ENCODE data around the gene RAF1. TPM values are rescaled to one million over a fixed set of nuclear protein-coding genes. Genes with fewer than 3 reads are reported as not detected.

The RAF1 gene
- total and polyA plus RNA-seq, 2 of the 8 experiments (the other 6 are each of a cell fraction or from before 2014, with no cell fraction given): 103 to 118 TPM

DNA sequence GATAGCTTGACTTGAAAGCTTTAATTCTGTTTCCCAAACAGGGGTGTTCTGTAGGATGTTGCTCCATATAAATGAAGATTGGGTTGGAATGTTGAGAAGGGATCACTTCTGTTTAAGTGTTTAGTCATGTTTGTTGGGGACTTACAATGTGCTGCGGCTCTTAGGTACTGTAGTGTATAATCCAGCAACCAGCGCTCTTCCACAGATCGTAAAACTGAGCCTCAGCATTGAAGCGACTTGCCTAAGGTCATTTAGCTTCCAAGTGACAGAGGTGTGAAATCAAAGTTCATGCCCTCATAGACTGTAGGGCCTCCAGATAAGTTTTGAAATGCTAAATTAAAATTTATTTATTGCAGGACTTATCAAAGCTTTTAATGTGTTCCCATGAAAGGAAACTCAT, 105.2 kb downstream of the RAF1 start:
- Histone ChIP-seq H3K79me1 (ENCODE audit: low read depth, low read length) (peaks cover 6% of the 10 kb centered on the region; the same call in 1 of the 2 replicates), H2BK5ac (ENCODE audit: low read depth, low read length) (no peak overlapping the region), H2AK5ac (ENCODE audit: low read depth, low read length) (no peak overlapping the region), H3K18ac (ENCODE audit: extremely low read depth, low read length) (no peak overlapping the region), H3K9ac (replicated peaks in 1 of 4; ENCODE audit: extremely low read depth in 1 of 4, low read depth in 3 of 4, low read length in 3 of 4) (peak overlapping the region in 1 of 4 experiments; percentile 57; a peak in 1 of 7 replicates), H3K27ac (ENCODE audit: low read depth, low read length) (no peak overlapping the region), H3K4ac (replicated peaks; ENCODE audit: insufficient read length, low read depth, low read length) (no peak overlapping the region), H3K4me3 (ENCODE audit: extremely low read depth in 1 of 4, insufficient read depth in 2 of 4, low read depth in 3 of 4, low read length in 4 of 4) (peak overlapping the region in 1 of 4 experiments; percentile 95; a peak in 2 of 8 replicates), H4K20me1 (replicated peaks in 1 of 2; ENCODE audit: control insufficient read depth in 1 of 2, insufficient read depth in 2 of 2, low read length in 2 of 2) (peaks cover 4 to 25% of the 10 kb centered on the region in 2 experiments), H2BK120ac (replicated peaks; ENCODE audit: low read depth, low read length) (no peak overlapping the region), H4K8ac (ENCODE audit: extremely low read depth, insufficient read depth, low read length) (no peak overlapping the region), H3K23ac (ENCODE audit: insufficient read length) (no peak overlapping the region), H4K91ac (replicated peaks; ENCODE audit: insufficient read length, low read length) (no peak overlapping the region), H2BK12ac (ENCODE audit: low read depth, low read length) (no peak overlapping the region), H3K36me3 (ENCODE audit: control insufficient read depth in 2 of 4, insufficient read depth in 4 of 4, low read length in 3 of 4) (no peaks in the 10 kb centered on the region), H3K4me2 (ENCODE audit: insufficient read depth in 1 of 2, low read depth in 2 of 2, low read length in 2 of 2) (peak overlapping the region; percentile 75 to 84; a peak in 3 of 4 replicates), H2AFZ (ENCODE audit: low read length) (no peak overlapping the region), H3K79me2 (ENCODE audit: control insufficient read depth in 1 of 2, insufficient read depth in 2 of 2, low read length in 2 of 2) (peaks cover 21 to 62% of the 10 kb centered on the region in 2 experiments), H2BK20ac (ENCODE audit: low read length) (no peak overlapping the region), H3K14ac (ENCODE audit: insufficient read length) (no peak overlapping the region), H3K56ac (replicated peaks; ENCODE audit: insufficient read length, low read depth, low read length) (no peak overlapping the region), H4K5ac (ENCODE audit: insufficient read length, low read depth, low read length) (no peak overlapping the region), H3K4me1 (replicated peaks in 1 of 4; ENCODE audit: control insufficient read depth in 3 of 4, insufficient read depth in 4 of 4, low read length in 3 of 4) (peaks cover 0 to 9% (median 4%) of the 10 kb centered on the region in 4 experiments; a peak in 4 of 7 replicates), H3K27me3 (replicated peaks in 1 of 4; ENCODE audit: control insufficient read depth in 3 of 4, extremely low read depth in 1 of 4, insufficient read depth in 3 of 4, low read length in 3 of 4) (no peaks in the 10 kb centered on the region), H3K9me3 (ENCODE audit: insufficient read depth in 2 of 2, low read depth in 1 of 2, low read length in 1 of 2) (no peaks in the 10 kb centered on the region), H2BK15ac (ENCODE audit: low read length) (no peak overlapping the region), H3K23me2 (ENCODE audit: low read depth, low read length) (peaks cover 7% of the 10 kb centered on the region)
- DNase-seq (ENCODE audit: low read depth in 1 of 2, low spot score in 2 of 2) (no peak), FAIRE-seq (no peak)
- POLR2A ChIA-PET (ENCODE audit: partially characterized antibody): interaction anchor here (0.6 to 3.5 kb wide), 4 partner anchors 14 to 1807 kb away, joined by 3 to 21 read pairs (median 5); partner anchors contain the start of genes MKRN2OS and TSEN2
- WGBS, 2 experiments (ENCODE audit: extremely low coverage in 1 of 2, insufficient coverage in 1 of 2, insufficient read length in 1 of 2, insufficient replicate concordance in 2 of 2, low coverage in 1 of 2, low lambda C conversion rate in 2 of 2, missing lambda C conversion rate in 1 of 2): 89% methylated on average over 4 of the region's 4 CpGs; no CpG with 5 or more reads in 1 of the 2 experiments
- CTCF ChIA-PET (ENCODE audit: partially characterized antibody): interaction anchor here (0.9 to 3.4 kb wide), 6 partner anchors 17 to 125 kb away, joined by 3 to 12 read pairs (median 3); partner anchors contain the start of gene RAF1
- TF ChIP-seq ATF2 (IDR thresholded peaks at IDR 0.05; ENCODE audit: low read length) (no peak), CHD2 (IDR thresholded peaks at IDR 0.05; ENCODE audit: low read length) (no peak), KDM1A (IDR thresholded peaks at IDR 0.05; ENCODE audit: borderline replicate concordance, low read length) (no peak), SAP30 (IDR thresholded peaks at IDR 0.05; ENCODE audit: insufficient read depth, insufficient replicate concordance, low read length) (no peak), MAFK (IDR thresholded peaks at IDR 0.05; ENCODE audit: low read depth, low read length) (no peak), EP300 (IDR thresholded peaks at IDR 0.05; ENCODE audit: borderline replicate concordance in 1 of 2, low read depth in 2 of 2, low read length in 2 of 2) (no peak), SIRT6 (IDR thresholded peaks at IDR 0.05; ENCODE audit: low read length) (no peak), CHD1 (IDR thresholded peaks at IDR 0.05; ENCODE audit: low read depth, low read length) (no peak), RXRA (IDR thresholded peaks at IDR 0.05; ENCODE audit: insufficient read depth, low read depth, low read length) (no peak), CREB1 (IDR thresholded peaks at IDR 0.05) (no peak), SIX5 (IDR thresholded peaks at IDR 0.05; ENCODE audit: low read depth, low read length) (no peak), CBX5 (IDR thresholded peaks at IDR 0.05; ENCODE audit: low read depth, low read length) (no peak), KDM5A (IDR thresholded peaks at IDR 0.05; ENCODE audit: low read length) (no peak)
